SK-N-MC (cell line): Measurements from ENCODE around the gene RASA3.
"Not testable (repeated sequence)": the region's sequence is repeated elsewhere in the genome, so short reads cannot be mapped to it uniquely, and the experiment has no call there.

Experiments
- DNase-seq: peaks from one replicate; pipeline ENCODE4 v3.0.0-alpha.2; 2011; ENCODE audit warnings: low read depth, low spot score
- H3K27ac ChIP-seq: fragments of 200-600 bp; sonication (generic); 2 replicates; pipeline ENCODE4 v1.5.1; 2016; ENCODE audit warnings: mixed run types
- H3K36me3 ChIP-seq: fragments of 200-600 bp; sonication (generic); 2 replicates; pipeline ENCODE4 v1.6.1; 2017; ENCODE audit warnings: antibody characterized with exemption, low read length, mixed read lengths; ENCODE audit not compliant: insufficient read depth
- H3K4me3 ChIP-seq: fragments of 200-600 bp; sonication (generic); 2 replicates; pipeline ENCODE4 v1.5.1; 2016
- H3K9ac ChIP-seq: fragments of 200-600 bp; sonication (generic); 2 replicates; pipeline ENCODE4 v1.8.0; 2017; ENCODE audit warnings: mixed run types, mixed read lengths; ENCODE audit not compliant: insufficient read length
- H3K9me3 ChIP-seq: fragments of 200-600 bp; sonication (generic); 2 replicates; pipeline ENCODE4 v1.6.1; 2017; ENCODE audit warnings: low read depth, mild to moderate bottlenecking, antibody characterized with exemption, low read length, moderate library complexity, mixed read lengths
- EZH2 ChIP-seq: fragments of 200-600 bp; sonication (generic); IDR thresholded peaks from one replicate; pipeline ENCODE4 v1.6.1; 2017; ENCODE audit warnings: antibody characterized with exemption
- FOXP2 ChIP-seq: optimal IDR thresholded peaks from 2 replicates; pipeline ENCODE3; 2011; ENCODE audit warnings: mild to moderate bottlenecking, moderate library complexity; ENCODE audit not compliant: insufficient read depth; ENCODE audit errors: extremely low read length, control extremely low read depth
- POLR2AphosphoS5 ChIP-seq: IDR thresholded peaks from 2 replicates; pipeline ENCODE4 v1.6.1; 2012; ENCODE audit warnings: mild to moderate bottlenecking, low read depth, low read length, borderline replicate concordance

The RASA3 gene

GRCh38 chr13:114114006-114114640 lies 18.3 kb downstream of the RASA3 start:
- H3K27ac ChIP-seq: no peak overlapping the region
- DNase-seq: no peak
- no peak for TF ChIP-seq EZH2
- no peak for TF ChIP-seq POLR2AphosphoS5
- no peak for TF ChIP-seq FOXP2

GRCh38 chr13:114113395-114113794 lies 19.0 kb downstream of the RASA3 start:
- H3K9me3 ChIP-seq, H3K9ac ChIP-seq, H3K27ac ChIP-seq, H3K4me3 ChIP-seq, DNase-seq, H3K36me3 ChIP-seq: not testable (repeated sequence)

More at GRCh38 chr13:114114006-114114640, 18.3 kb downstream of the RASA3 start:
- no peaks in the 10 kb centered on the region for H3K36me3 ChIP-seq
- H3K9me3 ChIP-seq: no peaks in the 10 kb centered on the region
- H3K9ac ChIP-seq: no peak overlapping the region
- no peak overlapping the region for H3K4me3 ChIP-seq

- H3K4me3 ChIP-seq: no peak overlapping the region
- H3K27ac ChIP-seq: no peak overlapping the region
- TF ChIP-seq FOXP2: no peak
- no peak for TF ChIP-seq POLR2AphosphoS5
- TF ChIP-seq EZH2: no peak
- H3K9ac ChIP-seq: no peak overlapping the region
- H3K36me3 ChIP-seq: no peaks in the 10 kb centered on the region
- DNase-seq: no peak
- no peaks in the 10 kb centered on the region for H3K9me3 ChIP-seq
Measured at GRCh38 chr13:114112826-114113322, 19.5 kb downstream of the RASA3 start.

GRCh38 chr13:114112231-114112825 lies 20.1 kb downstream of the RASA3 start:
- no peak overlapping the region for H3K27ac ChIP-seq
- H3K36me3 ChIP-seq: no peaks in the 10 kb centered on the region
- no peak for DNase-seq
- peak overlapping the region; percentile 45 for H3K9ac ChIP-seq
- no peak for TF ChIP-seq FOXP2
- no peak for TF ChIP-seq EZH2
- TF ChIP-seq POLR2AphosphoS5: no peak
- no peaks in the 10 kb centered on the region for H3K9me3 ChIP-seq
- no peak overlapping the region for H3K4me3 ChIP-seq

GRCh38 chr13:114111577-114111976 lies 20.8 kb downstream of the RASA3 start:
- Histone ChIP-seq H3K9ac (peak overlapping the region; percentile 45), H3K9me3 (no peaks in the 10 kb centered on the region), H3K36me3 (no peaks in the 10 kb centered on the region), H3K4me3 (no peak overlapping the region), H3K27ac (0 out of 2 replicates have a peak overlapping the region, but pooled peaks have one; percentile 44)
- no peak for DNase-seq
- TF ChIP-seq POLR2AphosphoS5: no peak
- no peak for TF ChIP-seq EZH2
- TF ChIP-seq FOXP2: no peak

GRCh38 chr13:114110830-114111189 lies 21.6 kb downstream of the RASA3 start:
- not testable (repeated sequence) for H3K9me3 ChIP-seq, H3K36me3 ChIP-seq, DNase-seq, H3K4me3 ChIP-seq, H3K27ac ChIP-seq, H3K9ac ChIP-seq

GRCh38 chr13:114110091-114110829 lies 22.2 kb downstream of the RASA3 start:
- no peak overlapping the region for H3K4me3 ChIP-seq
- H3K27ac ChIP-seq: no peak overlapping the region
- DNase-seq: no peak
- H3K36me3 ChIP-seq: no peaks in the 10 kb centered on the region
- TF ChIP-seq POLR2AphosphoS5 (no peak), EZH2 (no peak), FOXP2 (no peak)
- H3K9me3 ChIP-seq: no peaks in the 10 kb centered on the region
- no peak overlapping the region for H3K9ac ChIP-seq

- no peak for DNase-seq
- Histone ChIP-seq H3K9ac (no peak overlapping the region), H3K4me3 (no peak overlapping the region), H3K36me3 (no peaks in the 10 kb centered on the region), H3K27ac (no peak overlapping the region), H3K9me3 (no peaks in the 10 kb centered on the region)
- TF ChIP-seq EZH2 (no peak), POLR2AphosphoS5 (no peak), FOXP2 (no peak)
Measured at GRCh38 chr13:114109641-114110041, 22.8 kb downstream of the RASA3 start.
